Activated naive CD8-positive, alpha-beta T cell (primary cell): ENCODE data around the gene EMILIN2.
A peak's percentile ranks its signal among the peaks of the same experiment; 100 is the strongest.

Experiments used
- H3K27ac Mint-ChIP-seq: one replicate; pipeline ENCODE4 v1.8.0; 2021; ENCODE audit warnings: mixed read lengths
- H3K27me3 Mint-ChIP-seq: one replicate; pipeline ENCODE4 v1.8.0; 2021; ENCODE audit warnings: mixed read lengths
- H3K36me3 Mint-ChIP-seq: one replicate; pipeline ENCODE4 v1.8.0; 2021; ENCODE audit warnings: mixed read lengths
- H3K4me1 Mint-ChIP-seq: one replicate; pipeline ENCODE4 v1.8.0; 2021; ENCODE audit warnings: low read depth, mixed read lengths
- H3K4me3 Mint-ChIP-seq: one replicate; pipeline ENCODE4 v1.8.0; 2021; ENCODE audit warnings: mild to moderate bottlenecking, mixed read lengths
- H3K9me3 Mint-ChIP-seq: one replicate; pipeline ENCODE4 v1.8.0; 2021; ENCODE audit warnings: low read depth, mixed read lengths

The EMILIN2 gene

DNA sequence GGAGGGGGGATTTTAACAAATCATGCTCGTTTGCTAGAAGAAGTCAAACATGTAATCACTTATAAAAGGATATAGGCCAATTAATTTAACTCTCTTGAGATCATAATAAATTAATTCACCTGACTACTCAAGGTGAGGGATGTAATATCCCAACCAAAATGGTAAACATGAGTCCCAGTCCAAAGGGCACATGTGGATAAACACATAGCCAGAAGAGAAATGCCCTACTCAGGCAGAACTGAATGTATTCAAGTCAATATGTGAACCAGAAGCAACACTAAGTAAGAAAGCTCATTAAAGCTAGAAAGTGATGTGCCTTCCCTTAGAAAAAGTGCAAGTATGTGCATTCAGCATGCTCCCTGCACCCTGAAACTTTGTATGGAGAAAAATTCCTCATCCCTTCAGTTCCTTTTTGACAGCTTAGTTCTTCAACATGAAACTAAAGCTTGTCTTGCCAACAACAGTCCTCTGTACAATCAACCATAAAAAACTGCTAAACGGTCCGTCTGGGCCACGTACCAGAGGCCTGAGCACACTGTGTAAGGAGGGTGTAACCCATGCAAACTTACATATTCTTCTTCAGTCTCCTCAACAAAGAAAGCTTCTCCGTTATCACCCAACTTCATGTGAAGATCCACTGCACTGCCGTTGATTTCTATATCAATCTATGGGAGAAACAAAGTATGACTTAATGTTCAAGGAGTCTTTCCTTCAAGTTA lies 107.3 kb downstream of the EMILIN2 start:
- Mint-ChIP-seq H3K27ac (peak overlapping the region; percentile 88), H3K4me3 (no peak overlapping the region), H3K27me3 (no peaks in the 10 kb centered on the region), H3K36me3 (peaks cover 27% of the 10 kb centered on the region), H3K9me3 (no peaks in the 10 kb centered on the region), H3K4me1 (peaks cover 81% of the 10 kb centered on the region)

GRCh38 chr18:2954869-2955645 lies 108.3 kb downstream of the EMILIN2 start:
- Mint-ChIP-seq H3K36me3 (peaks cover 24% of the 10 kb centered on the region), H3K27ac (peak overlapping the region; percentile 97), H3K4me1 (peaks cover 81% of the 10 kb centered on the region), H3K9me3 (no peaks in the 10 kb centered on the region), H3K4me3 (peak overlapping the region; percentile 41), H3K27me3 (no peaks in the 10 kb centered on the region)

DNA sequence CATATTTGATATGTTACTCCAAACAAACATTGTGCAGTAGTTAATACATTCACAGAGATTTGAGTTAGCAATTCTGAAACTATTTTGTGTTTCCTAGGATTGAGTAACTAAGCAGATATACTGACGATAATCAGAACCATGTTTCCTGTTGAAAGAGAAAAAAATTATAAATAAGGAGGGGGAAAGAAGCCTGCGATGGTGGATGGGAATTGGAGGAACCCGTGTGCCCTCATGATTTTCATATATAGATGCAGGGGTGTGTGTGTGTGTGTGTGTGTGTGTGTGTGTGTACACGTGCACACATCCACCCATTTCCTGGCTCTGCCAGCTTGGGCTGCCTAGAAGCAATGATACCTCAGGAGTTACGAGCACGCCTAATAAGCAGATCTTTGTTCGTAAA lies 109.2 kb downstream of the EMILIN2 start:
- Mint-ChIP-seq H3K9me3 (no peaks in the 10 kb centered on the region), H3K4me3 (peak overlapping the region; percentile 67), H3K4me1 (peaks cover 81% of the 10 kb centered on the region), H3K27me3 (no peaks in the 10 kb centered on the region), H3K27ac (peak overlapping the region; percentile 97), H3K36me3 (peaks cover 22% of the 10 kb centered on the region)

GRCh38 chr18:2958819-2959298 lies 112.1 kb downstream of the EMILIN2 start:
- Mint-ChIP-seq H3K27ac (peak overlapping the region; percentile 100), H3K4me3 (peak overlapping the region; percentile 91), H3K4me1 (peaks cover 91% of the 10 kb centered on the region), H3K36me3 (peaks cover 24% of the 10 kb centered on the region), H3K9me3 (peaks cover 4% of the 10 kb centered on the region), H3K27me3 (no peaks in the 10 kb centered on the region)

DNA sequence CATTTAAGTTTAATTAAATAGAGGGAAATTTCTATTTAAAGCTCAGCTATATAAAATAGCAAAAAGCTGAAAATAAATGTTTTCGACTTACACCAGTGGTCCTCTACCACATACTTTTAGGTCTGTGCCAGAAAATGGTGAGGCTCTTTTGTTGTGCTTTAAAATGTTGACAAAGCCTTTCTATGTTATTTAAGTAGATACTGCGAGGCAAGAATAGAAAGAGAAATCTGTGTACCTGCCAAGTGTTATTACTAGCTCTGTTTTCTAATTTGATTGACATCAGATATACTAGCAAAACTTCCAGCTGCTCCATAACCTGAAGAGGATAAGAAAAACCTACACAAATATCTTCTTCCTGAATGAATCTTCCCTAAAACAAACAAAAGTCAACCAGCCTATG lies 112.5 kb downstream of the EMILIN2 start:
- Mint-ChIP-seq H3K36me3 (peaks cover 22% of the 10 kb centered on the region), H3K4me3 (peak overlapping the region; percentile 91), H3K9me3 (peaks cover 4% of the 10 kb centered on the region), H3K27ac (peak overlapping the region; percentile 100), H3K27me3 (no peaks in the 10 kb centered on the region), H3K4me1 (peaks cover 90% of the 10 kb centered on the region)

- Mint-ChIP-seq H3K9me3 (peaks cover 4% of the 10 kb centered on the region), H3K4me1 (peaks cover 91% of the 10 kb centered on the region), H3K4me3 (peak overlapping the region; percentile 91), H3K27me3 (no peaks in the 10 kb centered on the region), H3K27ac (peak overlapping the region; percentile 100), H3K36me3 (peaks cover 15% of the 10 kb centered on the region)
Observed at GRCh38 chr18:2960983-2961696, 114.3 kb downstream of the EMILIN2 start.

DNA sequence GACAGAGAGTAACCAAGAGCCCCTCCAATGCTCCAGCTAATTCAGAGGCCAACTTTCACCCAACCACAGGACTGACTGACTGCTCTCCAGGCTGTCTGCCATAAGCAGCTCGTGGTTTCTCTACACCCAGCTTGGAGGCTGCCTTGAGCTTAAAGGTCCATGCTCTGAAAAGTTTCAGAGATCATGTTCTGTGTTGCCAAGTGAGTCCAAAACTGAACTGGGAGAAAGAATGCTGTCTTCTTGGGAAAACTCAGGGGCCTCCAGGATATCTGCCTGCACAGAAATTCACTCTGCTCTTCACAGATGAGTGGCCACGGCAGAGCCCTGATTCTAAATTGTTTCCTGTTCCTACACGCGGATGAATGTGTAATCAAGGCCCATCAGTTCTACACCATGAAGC lies 115.0 kb downstream of the EMILIN2 start:
- H3K4me3 Mint-ChIP-seq: peak overlapping the region; percentile 91
- H3K27ac Mint-ChIP-seq: peak overlapping the region; percentile 100
- H3K27me3 Mint-ChIP-seq: no peaks in the 10 kb centered on the region
- peaks cover 91% of the 10 kb centered on the region for H3K4me1 Mint-ChIP-seq
- peaks cover 4% of the 10 kb centered on the region for H3K9me3 Mint-ChIP-seq
- H3K36me3 Mint-ChIP-seq: peaks cover 15% of the 10 kb centered on the region

DNA sequence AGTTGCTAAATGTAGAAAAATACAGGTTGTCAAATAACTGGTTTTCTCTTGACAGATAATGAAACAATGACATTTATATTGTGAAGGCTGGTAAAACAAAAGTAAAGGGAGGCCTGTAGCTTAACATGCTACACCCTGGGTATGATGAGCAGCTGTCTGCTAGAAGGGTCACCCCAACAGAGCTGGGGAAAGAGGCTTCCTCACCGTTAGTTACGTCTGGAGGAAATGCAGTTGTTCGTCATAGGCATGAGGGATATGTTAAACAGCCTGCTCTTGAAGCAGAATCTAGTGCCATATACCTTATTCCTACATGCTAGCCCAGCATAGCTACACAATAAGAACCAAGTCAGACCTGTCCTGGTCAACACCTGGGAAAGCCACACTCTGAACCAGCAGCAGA lies 116.2 kb downstream of the EMILIN2 start:
- H3K9me3 Mint-ChIP-seq: peaks cover 4% of the 10 kb centered on the region
- H3K36me3 Mint-ChIP-seq: peaks cover 12% of the 10 kb centered on the region
- H3K27ac Mint-ChIP-seq: peak overlapping the region; percentile 100
- peak overlapping the region; percentile 82 for H3K4me3 Mint-ChIP-seq
- no peaks in the 10 kb centered on the region for H3K27me3 Mint-ChIP-seq
- peaks cover 91% of the 10 kb centered on the region for H3K4me1 Mint-ChIP-seq

- Mint-ChIP-seq H3K4me1 (peaks cover 92% of the 10 kb centered on the region), H3K27ac (peak overlapping the region; percentile 100), H3K36me3 (peaks cover 12% of the 10 kb centered on the region), H3K27me3 (no peaks in the 10 kb centered on the region), H3K9me3 (peaks cover 4% of the 10 kb centered on the region), H3K4me3 (peak overlapping the region; percentile 58)
Observed at GRCh38 chr18:2964361-2965010, 117.7 kb downstream of the EMILIN2 start.
